ENCODE measurements around the gene RLN3. TPM values are rescaled to one million over a fixed set of nuclear protein-coding genes. Genes with fewer than 3 reads are reported as not detected.

Gene RLN3
- total RNA-seq, 5 donors from 2014 or later (not counting 1 experiment from before 2014, with no cell fraction given): not detected

DNA sequence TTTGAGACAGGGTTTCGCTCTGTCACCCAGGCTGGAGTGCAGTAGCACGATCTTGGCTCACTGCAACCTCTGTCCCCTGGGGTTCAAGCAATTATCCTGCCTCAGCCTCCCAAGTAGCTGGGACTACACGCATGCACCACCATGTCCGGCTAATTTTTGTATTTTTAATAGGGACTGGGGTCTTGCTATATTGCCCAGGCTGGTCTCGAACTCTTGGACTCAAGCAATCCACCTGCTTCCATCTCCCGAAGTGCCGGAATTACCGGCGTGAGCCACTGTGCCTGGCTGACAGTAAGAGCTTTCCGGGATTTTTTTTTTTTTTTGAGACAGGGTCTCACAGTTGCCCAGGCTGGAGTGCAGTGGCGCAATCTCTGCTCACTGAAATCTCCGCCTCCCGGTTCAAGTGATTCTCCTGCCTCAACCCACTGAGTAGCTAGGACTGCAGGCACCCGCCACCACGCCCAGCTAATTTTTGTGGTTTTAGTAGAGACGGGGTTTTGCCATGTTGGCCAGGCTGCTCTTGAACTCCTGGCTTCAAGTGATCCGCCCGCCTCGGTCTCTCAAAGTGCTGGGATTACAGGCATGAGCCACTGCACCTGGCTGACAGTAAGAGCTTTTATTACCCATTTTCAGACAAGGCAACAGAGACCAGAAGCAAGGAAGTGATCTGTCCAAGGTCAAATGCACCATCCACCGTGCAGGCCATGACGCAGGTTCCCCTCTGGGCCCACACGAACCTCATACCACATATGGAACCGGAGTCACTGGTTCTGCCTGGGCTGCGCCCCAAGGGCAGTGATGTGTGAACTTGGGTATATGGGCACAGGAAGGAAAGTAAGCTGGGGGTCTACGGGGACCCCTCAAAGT is 42.8 kb upstream of the RLN3 start:
- peak overlapping the region in 1 of 2 donors; percentile 0 for H3K4me3 ChIP-seq (ENCODE audit: control insufficient read depth in 1 of 2, extremely low read depth in 1 of 2, low read length in 1 of 2)
- peaks cover 3 to 16% of the 10 kb centered on the region in 2 donors for H3K36me3 ChIP-seq (ENCODE audit: control insufficient read depth in 2 of 2, extremely low read depth in 1 of 2, insufficient read depth in 1 of 2, low read length in 1 of 2)
- H3K4me3 Mint-ChIP-seq: peak overlapping the region; percentile 14 to 69 (median 49)

DNA sequence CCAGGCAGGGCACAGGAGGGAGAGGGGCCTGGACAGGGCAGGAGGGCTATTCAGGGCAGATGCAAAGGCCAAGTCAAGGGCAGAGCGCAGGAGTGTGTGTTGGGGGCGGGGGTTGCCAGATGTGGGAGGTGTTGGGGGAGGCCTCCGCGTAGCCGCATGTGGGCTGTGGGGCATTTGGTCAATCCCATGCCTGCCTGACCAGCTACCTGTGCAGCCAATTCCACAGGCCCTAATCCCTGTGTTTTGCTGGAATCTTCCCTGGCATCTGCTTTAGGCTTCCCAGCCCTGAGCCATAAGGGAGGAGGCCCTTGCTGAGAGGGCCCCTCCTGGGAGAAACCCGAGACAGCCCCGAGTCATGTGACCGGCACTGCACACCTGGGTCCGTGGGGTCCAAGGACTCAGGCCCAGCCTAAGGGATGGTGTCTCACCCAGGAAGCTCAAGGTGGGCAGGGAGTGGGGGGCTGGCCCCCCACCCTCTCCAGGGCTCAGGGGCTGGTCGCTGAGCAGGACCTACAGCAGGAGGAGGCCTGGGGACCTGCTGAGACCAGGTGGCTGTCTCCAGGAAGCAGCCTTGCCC is 42.1 kb upstream of the RLN3 start:
- POLR2A ChIA-PET: interaction anchor here (0.5 to 1.0 kb wide), 3 partner anchors 8 to 33 kb away, joined by 3 to 5 read pairs (median 4); no protein-coding TSS in a partner anchor
- H3K4me3 Mint-ChIP-seq: peak overlapping the region; percentile 14 to 69 (median 61)
- H3K27me3 Mint-ChIP-seq: no peaks in the 10 kb centered on the region
- no peaks in the 10 kb centered on the region for H3K27me3 ChIP-seq (replicated peaks in 1 of 2; ENCODE audit: control insufficient read depth in 2 of 2, extremely low read depth in 1 of 2, insufficient read depth in 2 of 2, low read length in 1 of 2)
- H3K36me3 Mint-ChIP-seq: peaks cover 18% of the 10 kb centered on the region
- peak overlapping the region; percentile 97 to 98 for H3K27ac Mint-ChIP-seq
- no peaks in the 10 kb centered on the region for H3K9me3 Mint-ChIP-seq
- peak overlapping the region; percentile 0 to 25 for H3K4me3 ChIP-seq (ENCODE audit: control insufficient read depth in 1 of 2, extremely low read depth in 1 of 2, low read length in 1 of 2)
- CTCF ChIA-PET: interaction anchor here in 1 of 2 donors (0.6 to 1.0 kb wide), 2 partner anchors 17 to 91 kb away, joined by 5 to 6 read pairs; no protein-coding TSS in a partner anchor
- peaks cover 65 to 91% (median 89%) of the 10 kb centered on the region in 3 donors for H3K4me1 Mint-ChIP-seq
- 41% methylated on average over 10 of the region's 10 CpGs for whole genome bisulfite sequencing (ENCODE audit: insufficient coverage)
- H3K4me1 ChIP-seq (ENCODE audit: control insufficient read depth in 1 of 2, extremely low read depth in 1 of 2, insufficient read depth in 2 of 2, low read length in 2 of 2): peaks cover 65 to 89% of the 10 kb centered on the region in 2 experiments
- peaks cover 0 to 16% of the 10 kb centered on the region in 2 donors for H3K36me3 ChIP-seq (ENCODE audit: control insufficient read depth in 2 of 2, extremely low read depth in 1 of 2, insufficient read depth in 1 of 2, low read length in 1 of 2)
- ATAC-seq (replicated peaks in 1 of 4) (peak; percentile 16 to 25 (median 22)), DNase-seq (peak in 2 of 35 experiments; percentile 27 to 29)
- H3K9me3 ChIP-seq: no peaks in the 10 kb centered on the region
- peak overlapping the region; percentile 94 for H3K27ac ChIP-seq (ENCODE audit: low read length)

More for the DNA sequence above, 42.8 kb upstream of the RLN3 start:
- peak overlapping the region; percentile 94 for H3K27ac ChIP-seq (ENCODE audit: low read length)
- peak in 4 of 35 experiments; percentile 7 to 51 (median 36) for DNase-seq
- Mint-ChIP-seq H3K4me1 (peaks cover 60 to 88% (median 86%) of the 10 kb centered on the region in 3 donors), H3K27ac (peak overlapping the region; percentile 97 to 98), H3K36me3 (peaks cover 15% of the 10 kb centered on the region), H3K27me3 (no peaks in the 10 kb centered on the region), H3K9me3 (no peaks in the 10 kb centered on the region)
- CTCF ChIA-PET: interaction anchor here in 1 of 2 donors (0.6 kb wide), 1 partner anchor 92 kb away, joined by 6 read pairs; no protein-coding TSS in a partner anchor
- ATAC-seq (replicated peaks in 1 of 4): no peak
- H3K9me3 ChIP-seq: no peaks in the 10 kb centered on the region
- H3K27me3 ChIP-seq (replicated peaks in 1 of 2; ENCODE audit: control insufficient read depth in 2 of 2, extremely low read depth in 1 of 2, insufficient read depth in 2 of 2, low read length in 1 of 2): no peaks in the 10 kb centered on the region
- WGBS (ENCODE audit: insufficient coverage): 69% methylated on average over 19 of the region's 25 CpGs
- POLR2A ChIA-PET: interaction anchor here (0.5 to 0.6 kb wide), 5 partner anchors 7 to 57 kb away, joined by 3 to 9 read pairs (median 4); no protein-coding TSS in a partner anchor
- H3K4me1 ChIP-seq (ENCODE audit: control insufficient read depth in 1 of 2, extremely low read depth in 1 of 2, insufficient read depth in 2 of 2, low read length in 2 of 2): peaks cover 68 to 92% of the 10 kb centered on the region in 2 experiments

DNA sequence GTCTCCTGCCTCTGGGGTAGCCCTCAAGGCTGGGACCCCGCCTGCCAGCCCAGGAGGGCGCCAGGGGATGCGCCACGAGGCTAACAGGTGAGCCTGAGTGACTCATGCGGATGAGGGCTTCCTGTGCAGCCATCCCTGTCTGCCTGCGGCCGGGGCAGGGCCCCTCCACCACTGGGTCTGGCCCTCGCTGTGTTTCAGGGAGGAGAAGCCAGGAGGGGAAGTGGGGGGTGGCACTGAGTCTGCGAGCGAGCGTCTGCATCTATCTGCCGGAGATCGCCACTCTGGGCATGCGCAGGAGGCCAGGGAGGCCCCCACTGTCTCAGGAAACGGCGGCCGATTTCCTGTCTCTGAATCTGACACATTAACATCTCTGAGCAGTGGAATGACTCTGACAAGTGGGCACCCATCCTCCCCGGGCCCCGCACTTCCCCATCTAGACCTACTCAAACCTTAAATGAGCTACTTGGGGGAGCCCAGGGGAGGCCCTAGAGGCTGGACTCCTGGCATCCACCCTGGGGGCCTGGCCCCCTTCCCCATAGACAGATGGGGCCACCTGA is 41.5 kb upstream of the RLN3 start:
- POLR2A ChIA-PET: interaction anchor here (0.5 to 1.0 kb wide), 4 partner anchors 11 to 65 kb away, joined by 4 to 11 read pairs (median 4); no protein-coding TSS in a partner anchor

DNA sequence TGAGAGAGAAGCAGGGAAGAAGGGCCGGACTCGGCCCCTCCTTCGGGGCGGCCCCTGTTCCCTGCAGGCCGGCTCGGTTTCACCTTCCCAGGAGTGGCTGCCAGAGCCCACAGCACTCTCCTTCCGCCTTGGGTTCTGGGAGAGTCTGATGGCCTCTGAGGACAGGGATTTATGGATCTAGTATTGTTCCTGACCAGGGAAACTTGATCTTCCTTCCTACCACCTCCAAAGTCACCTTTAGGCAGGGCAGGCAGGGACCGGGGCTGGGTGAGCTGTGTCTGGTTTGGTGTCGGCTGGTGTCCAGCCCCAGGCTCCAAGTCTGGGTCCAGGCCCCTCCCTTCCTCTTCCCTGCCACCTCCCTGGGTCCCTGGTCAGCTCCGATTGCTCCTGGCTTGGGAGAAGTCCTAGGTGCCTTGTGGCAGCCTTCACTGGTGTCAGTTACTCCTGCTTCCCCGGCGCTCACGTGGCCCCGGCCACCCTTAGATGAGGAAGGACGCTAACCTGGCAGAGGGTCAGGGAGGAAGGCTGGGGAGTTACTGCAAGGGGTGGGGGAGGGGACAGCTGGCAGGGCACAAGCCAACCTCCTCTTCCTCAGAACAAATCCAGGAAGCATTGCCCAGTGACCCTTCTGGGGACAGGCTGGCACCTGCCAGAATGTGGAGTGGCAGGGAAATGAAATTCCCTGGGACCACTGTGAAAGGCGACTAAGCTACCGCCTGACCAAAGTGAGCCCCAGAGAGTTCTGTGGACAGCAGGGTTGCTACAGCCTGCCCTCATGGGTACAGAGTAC is 40.7 kb upstream of the RLN3 start:
- no peaks in the 10 kb centered on the region for H3K27me3 Mint-ChIP-seq
- peak overlapping the region; percentile 97 to 98 for H3K27ac Mint-ChIP-seq
- Histone ChIP-seq H3K27me3 (replicated peaks in 1 of 2; ENCODE audit: control insufficient read depth in 2 of 2, extremely low read depth in 1 of 2, insufficient read depth in 2 of 2, low read length in 1 of 2) (no peaks in the 10 kb centered on the region), H3K4me3 (ENCODE audit: control insufficient read depth in 1 of 2, extremely low read depth in 1 of 2, low read length in 1 of 2) (peak overlapping the region; percentile 11 to 25), H3K9me3 (no peaks in the 10 kb centered on the region), H3K27ac (ENCODE audit: low read length) (peak overlapping the region; percentile 94), H3K36me3 (ENCODE audit: control insufficient read depth in 2 of 2, extremely low read depth in 1 of 2, insufficient read depth in 1 of 2, low read length in 1 of 2) (peaks cover 0 to 20% of the 10 kb centered on the region in 2 donors), H3K4me1 (ENCODE audit: control insufficient read depth in 1 of 2, extremely low read depth in 1 of 2, insufficient read depth in 2 of 2, low read length in 2 of 2) (peaks cover 62 to 83% of the 10 kb centered on the region in 2 experiments)
- DNase-seq: no peak
- H3K36me3 Mint-ChIP-seq: peaks cover 27% of the 10 kb centered on the region
- CTCF ChIA-PET: interaction anchor here (0.7 to 1.0 kb wide), 2 partner anchors 16 to 18 kb away, joined by 5 to 8 read pairs; no protein-coding TSS in a partner anchor
- POLR2A ChIA-PET: interaction anchor here (0.5 to 1.0 kb wide), 4 partner anchors 12 to 66 kb away, joined by 4 to 11 read pairs (median 4); no protein-coding TSS in a partner anchor
- 32% methylated on average over 6 of the region's 17 CpGs for WGBS (ENCODE audit: insufficient coverage)
- no peaks in the 10 kb centered on the region for H3K9me3 Mint-ChIP-seq
- H3K4me1 Mint-ChIP-seq: peaks cover 72 to 84% (median 84%) of the 10 kb centered on the region in 3 donors
- no peak for ATAC-seq (replicated peaks in 1 of 4)
- H3K4me3 Mint-ChIP-seq: peak overlapping the region; percentile 57 to 69 (median 60)

More for the DNA sequence above, 41.5 kb upstream of the RLN3 start:
- Mint-ChIP-seq H3K4me3 (peak overlapping the region; percentile 57 to 69 (median 61)), H3K9me3 (no peaks in the 10 kb centered on the region), H3K27ac (peak overlapping the region; percentile 97 to 98), H3K27me3 (no peaks in the 10 kb centered on the region), H3K36me3 (peaks cover 23% of the 10 kb centered on the region), H3K4me1 (peaks cover 69 to 93% (median 88%) of the 10 kb centered on the region in 3 donors)
- Histone ChIP-seq H3K4me1 (ENCODE audit: control insufficient read depth in 1 of 2, extremely low read depth in 1 of 2, insufficient read depth in 2 of 2, low read length in 2 of 2) (peaks cover 65 to 91% of the 10 kb centered on the region in 2 experiments), H3K27ac (ENCODE audit: low read length) (peak overlapping the region; percentile 94), H3K36me3 (ENCODE audit: control insufficient read depth in 2 of 2, extremely low read depth in 1 of 2, insufficient read depth in 1 of 2, low read length in 1 of 2) (peaks cover 0 to 21% of the 10 kb centered on the region in 2 donors), H3K9me3 (no peaks in the 10 kb centered on the region), H3K4me3 (ENCODE audit: control insufficient read depth in 1 of 2, extremely low read depth in 1 of 2, low read length in 1 of 2) (peak overlapping the region; percentile 11 to 25), H3K27me3 (replicated peaks in 1 of 2; ENCODE audit: control insufficient read depth in 2 of 2, extremely low read depth in 1 of 2, insufficient read depth in 2 of 2, low read length in 1 of 2) (no peaks in the 10 kb centered on the region)
- CTCF ChIA-PET: interaction anchor here in 1 of 2 donors (1.0 kb wide), 1 partner anchor 17 kb away, joined by 5 read pairs; no protein-coding TSS in a partner anchor
- WGBS (ENCODE audit: insufficient coverage): 0% methylated on average over 18 of the region's 19 CpGs
- DNase-seq (peak; percentile 96 to 100 (median 98)), ATAC-seq (replicated peaks in 1 of 4) (peak; percentile 87 to 93 (median 92))

DNA sequence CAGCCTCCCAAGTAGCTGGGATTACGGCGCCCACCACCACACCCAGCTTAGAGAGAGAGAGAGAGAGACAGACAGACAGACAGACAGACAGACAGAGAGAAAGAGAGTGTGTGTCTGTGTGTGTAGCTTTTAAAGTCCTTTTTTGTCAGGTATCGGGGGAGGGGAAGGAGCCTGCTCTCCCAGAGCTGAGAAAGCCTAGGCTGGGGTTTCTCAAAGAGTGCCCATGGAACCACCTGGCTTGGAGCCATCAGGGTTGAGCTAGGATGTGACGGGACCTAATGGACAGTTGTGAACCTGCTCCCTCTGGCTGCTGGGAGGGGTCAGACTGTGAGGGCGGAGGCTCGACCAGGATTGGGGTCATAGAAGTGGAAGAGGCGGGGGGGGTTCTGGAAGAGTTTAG is 38.5 kb upstream of the RLN3 start:
- no peaks in the 10 kb centered on the region for H3K27me3 Mint-ChIP-seq
- H3K4me3 Mint-ChIP-seq: peak overlapping the region in 1 of 3 donors; percentile 28

More for the DNA sequence above, 38.5 kb upstream of the RLN3 start:
- Histone ChIP-seq H3K27me3 (replicated peaks in 1 of 2; ENCODE audit: control insufficient read depth in 2 of 2, extremely low read depth in 1 of 2, insufficient read depth in 2 of 2, low read length in 1 of 2) (no peaks in the 10 kb centered on the region), H3K4me1 (ENCODE audit: control insufficient read depth in 1 of 2, extremely low read depth in 1 of 2, insufficient read depth in 2 of 2, low read length in 2 of 2) (peaks cover 52 to 73% of the 10 kb centered on the region in 2 experiments), H3K36me3 (ENCODE audit: control insufficient read depth in 2 of 2, extremely low read depth in 1 of 2, insufficient read depth in 1 of 2, low read length in 1 of 2) (peaks cover 0 to 35% of the 10 kb centered on the region in 2 donors), H3K9me3 (no peaks in the 10 kb centered on the region), H3K27ac (ENCODE audit: low read length) (peak overlapping the region; percentile 19), H3K4me3 (ENCODE audit: control insufficient read depth in 1 of 2, extremely low read depth in 1 of 2, low read length in 1 of 2) (no peak overlapping the region)
- ATAC-seq (replicated peaks in 1 of 4): no peak
- CTCF ChIA-PET: interaction anchor here in 1 of 2 donors (0.7 kb wide), 1 partner anchor 75 kb away, joined by 3 read pairs; no protein-coding TSS in a partner anchor
- WGBS (ENCODE audit: insufficient coverage): 88% methylated on average over 3 of the region's 7 CpGs
- DNase-seq: no peak
- H3K27ac Mint-ChIP-seq: peak overlapping the region; percentile 97 to 98
- H3K4me1 Mint-ChIP-seq: peaks cover 65 to 74% (median 71%) of the 10 kb centered on the region in 3 donors
- POLR2A ChIA-PET: no interaction called here
- H3K36me3 Mint-ChIP-seq: peaks cover 28% of the 10 kb centered on the region
- no peaks in the 10 kb centered on the region for H3K9me3 Mint-ChIP-seq
